HL-60 (cell line): Measurements from ENCODE around the gene LRP1B.

ENCODE experiments used
- CTCF ChIP-seq: IDR thresholded peaks from one replicate; pipeline ENCODE4 v1.5.1; 2011; ENCODE audit warnings: low read length, control low read depth, inconsistent platforms; ENCODE audit not compliant: insufficient read depth
- POLR2AphosphoS5 ChIP-seq: IDR thresholded peaks from 2 replicates; pipeline ENCODE4 v1.6.1; 2012; ENCODE audit warnings: low read depth
- SPI1 ChIP-seq: IDR thresholded peaks from 2 replicates; pipeline ENCODE4 v1.6.1; 2012; ENCODE audit warnings: low read depth, mild to moderate bottlenecking, borderline replicate concordance

- TF ChIP-seq CTCF (no peak), POLR2AphosphoS5 (no peak), SPI1 (no peak)
Measured at GRCh38 chr2:141931797-141932196, 199.0 kb downstream of the LRP1B start.
